ENCODE results near the gene NR2C2AP. TPM values are rescaled to one million over a fixed set of nuclear protein-coding genes. Genes with fewer than 3 reads are reported as not detected.

NR2C2AP gene
- total and polyA plus RNA-seq, 2 of the 13 experiments (the other 11 are each of a cell fraction or from before 2014, with no cell fraction given) = 12.2 to 26.8 TPM

GRCh38 chr19:19192078-19192882 is 10.9 kb downstream of the NR2C2AP start, which contains the start of the genes BORCS8 and RFXANK (continued):
- TF ChIP-seq, protein P1, sequence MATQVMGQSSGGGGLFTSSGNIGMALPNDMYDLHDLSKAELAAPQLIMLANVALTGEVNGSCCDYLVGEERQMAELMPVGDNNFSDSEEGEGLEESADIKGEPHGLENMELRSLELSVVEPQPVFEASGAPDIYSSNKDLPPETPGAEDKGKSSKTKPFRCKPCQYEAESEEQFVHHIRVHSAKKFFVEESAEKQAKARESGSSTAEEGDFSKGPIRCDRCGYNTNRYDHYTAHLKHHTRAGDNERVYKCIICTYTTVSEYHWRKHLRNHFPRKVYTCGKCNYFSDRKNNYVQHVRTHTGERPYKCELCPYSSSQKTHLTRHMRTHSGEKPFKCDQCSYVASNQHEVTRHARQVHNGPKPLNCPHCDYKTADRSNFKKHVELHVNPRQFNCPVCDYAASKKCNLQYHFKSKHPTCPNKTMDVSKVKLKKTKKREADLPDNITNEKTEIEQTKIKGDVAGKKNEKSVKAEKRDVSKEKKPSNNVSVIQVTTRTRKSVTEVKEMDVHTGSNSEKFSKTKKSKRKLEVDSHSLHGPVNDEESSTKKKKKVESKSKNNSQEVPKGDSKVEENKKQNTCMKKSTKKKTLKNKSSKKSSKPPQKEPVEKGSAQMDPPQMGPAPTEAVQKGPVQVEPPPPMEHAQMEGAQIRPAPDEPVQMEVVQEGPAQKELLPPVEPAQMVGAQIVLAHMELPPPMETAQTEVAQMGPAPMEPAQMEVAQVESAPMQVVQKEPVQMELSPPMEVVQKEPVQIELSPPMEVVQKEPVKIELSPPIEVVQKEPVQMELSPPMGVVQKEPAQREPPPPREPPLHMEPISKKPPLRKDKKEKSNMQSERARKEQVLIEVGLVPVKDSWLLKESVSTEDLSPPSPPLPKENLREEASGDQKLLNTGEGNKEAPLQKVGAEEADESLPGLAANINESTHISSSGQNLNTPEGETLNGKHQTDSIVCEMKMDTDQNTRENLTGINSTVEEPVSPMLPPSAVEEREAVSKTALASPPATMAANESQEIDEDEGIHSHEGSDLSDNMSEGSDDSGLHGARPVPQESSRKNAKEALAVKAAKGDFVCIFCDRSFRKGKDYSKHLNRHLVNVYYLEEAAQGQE (IDR thresholded peaks at IDR 0.05; ENCODE audit: borderline replicate concordance in 1 of 2, low read depth in 1 of 2, low read length in 2 of 2) = no peak
- TF ChIP-seq ZNF616 (CRISPR knock-in tag; IDR thresholded peaks at IDR 0.05; ENCODE audit: low read depth) (0 out of 2 replicates have a peak, but pooled peaks have one; percentile 45), KMT2B (CRISPR knock-in tag; IDR thresholded peaks at IDR 0.05) (peak; percentile 85), NAIF1 (CRISPR knock-in tag; IDR thresholded peaks at IDR 0.05; ENCODE audit: borderline replicate concordance) (peak; percentile 71), ZFAT (CRISPR knock-in tag; conservative IDR thresholded peaks at IDR 0.05) (no peak), ZNF574 (CRISPR knock-in tag; IDR thresholded peaks at IDR 0.05) (peak; percentile 92), SMAD3 (CRISPR knock-in tag; IDR thresholded peaks at IDR 0.05) (peak; percentile 56; the same call in 1 of the 2 replicates), ZBTB7B (CRISPR knock-in tag; IDR thresholded peaks at IDR 0.05) (no peak; the same call in 1 of the 2 replicates), ZNF431 (CRISPR knock-in tag; IDR thresholded peaks at IDR 0.05; ENCODE audit: borderline replicate concordance, low read depth) (no peak), CCAR2 (optimal IDR thresholded peaks at IDR 0.05; ENCODE audit: low read depth, low read length) (no peak), KLF11 (CRISPR knock-in tag; IDR thresholded peaks at IDR 0.05) (0 out of 2 replicates have a peak, but pooled peaks have one; percentile 58), ARID2 (CRISPR knock-in tag; IDR thresholded peaks at IDR 0.05; ENCODE audit: borderline replicate concordance) (no peak), REL (CRISPR knock-in tag; conservative IDR thresholded peaks at IDR 0.05) (no peak), ZNF766 (CRISPR knock-in tag; IDR thresholded peaks at IDR 0.05; ENCODE audit: borderline replicate concordance) (no peak), ZNF704 (CRISPR knock-in tag; IDR thresholded peaks at IDR 0.05; ENCODE audit: borderline replicate concordance) (peak; percentile 68; the same call in 1 of the 2 replicates), HNRNPH1 (optimal IDR thresholded peaks at IDR 0.05; ENCODE audit: low read depth, low read length) (no peak), THAP11 (CRISPR knock-in tag; IDR thresholded peaks at IDR 0.05) (peak; percentile 94)
- TF ChIP-seq, protein P2, sequence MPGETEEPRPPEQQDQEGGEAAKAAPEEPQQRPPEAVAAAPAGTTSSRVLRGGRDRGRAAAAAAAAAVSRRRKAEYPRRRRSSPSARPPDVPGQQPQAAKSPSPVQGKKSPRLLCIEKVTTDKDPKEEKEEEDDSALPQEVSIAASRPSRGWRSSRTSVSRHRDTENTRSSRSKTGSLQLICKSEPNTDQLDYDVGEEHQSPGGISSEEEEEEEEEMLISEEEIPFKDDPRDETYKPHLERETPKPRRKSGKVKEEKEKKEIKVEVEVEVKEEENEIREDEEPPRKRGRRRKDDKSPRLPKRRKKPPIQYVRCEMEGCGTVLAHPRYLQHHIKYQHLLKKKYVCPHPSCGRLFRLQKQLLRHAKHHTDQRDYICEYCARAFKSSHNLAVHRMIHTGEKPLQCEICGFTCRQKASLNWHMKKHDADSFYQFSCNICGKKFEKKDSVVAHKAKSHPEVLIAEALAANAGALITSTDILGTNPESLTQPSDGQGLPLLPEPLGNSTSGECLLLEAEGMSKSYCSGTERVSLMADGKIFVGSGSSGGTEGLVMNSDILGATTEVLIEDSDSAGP (CRISPR knock-in tag; IDR thresholded peaks at IDR 0.05; ENCODE audit: borderline replicate concordance) = peak; percentile 100

Measured in HepG2 (cell line).